HepG2 (cell line): Measurements from ENCODE around the gene ZKSCAN8. TPM values are rescaled to one million over a fixed set of nuclear protein-coding genes. Genes with fewer than 3 reads are reported as not detected.

Source experiments
- ATM ChIP-seq: fragments of 450-650 bp; IDR thresholded peaks from 2 replicates; pipeline ENCODE4 v1.7.1; 2017; ENCODE audit warnings: mild to moderate bottlenecking, borderline replicate concordance
- DNMT1 ChIP-seq: sonication (generic); formaldehyde crosslinking; IDR thresholded peaks from 2 replicates; pipeline ENCODE4 v1.5.1; 2020; ENCODE audit warnings: mild to moderate bottlenecking, missing genetic modification reagents
- MAFG ChIP-seq: sonication (generic); formaldehyde crosslinking; IDR thresholded peaks from 2 replicates; pipeline ENCODE4 v1.5.1; 2020; ENCODE audit warnings: mild to moderate bottlenecking, missing genetic modification reagents
- MTF1 ChIP-seq: sonication (generic); formaldehyde crosslinking; IDR thresholded peaks from 2 replicates; pipeline ENCODE4 v1.5.0; 2020; ENCODE audit warnings: missing genetic modification reagents
- NR2F2 ChIP-seq: IDR thresholded peaks from 2 replicates; pipeline ENCODE4 v1.6.1; 2012; ENCODE audit warnings: low read depth, inconsistent platforms, borderline replicate concordance
- NRL ChIP-seq: sonication (generic); formaldehyde crosslinking; IDR thresholded peaks from 2 replicates; pipeline ENCODE4 v1.5.0; 2020; ENCODE audit warnings: missing genetic modification reagents, mild to moderate bottlenecking, moderate library complexity, borderline replicate concordance
- RAD51 ChIP-seq: fragments of 450-650 bp; IDR thresholded peaks from 2 replicates; pipeline ENCODE4 v1.6.1; 2016; ENCODE audit warnings: borderline replicate concordance
- SP2 ChIP-seq: sonication (generic); formaldehyde crosslinking; IDR thresholded peaks from 2 replicates; pipeline ENCODE4 v1.5.1; 2020; ENCODE audit warnings: mild to moderate bottlenecking, missing genetic modification reagents
- SP5 ChIP-seq: IDR thresholded peaks from 2 replicates; pipeline ENCODE4 v1.6.1; 2016; ENCODE audit warnings: low read depth, borderline replicate concordance
- STAG1 ChIP-seq: sonication (generic); formaldehyde crosslinking; IDR thresholded peaks from 2 replicates; pipeline ENCODE4 v1.4.0; 2020; ENCODE audit warnings: missing genetic modification reagents
- TOE1 ChIP-seq: sonication (generic); formaldehyde crosslinking; IDR thresholded peaks from 2 replicates; pipeline ENCODE4 v1.4.0; 2020; ENCODE audit warnings: mild to moderate bottlenecking, missing genetic modification reagents
- ZFP62 ChIP-seq: sonication (generic); formaldehyde crosslinking; IDR thresholded peaks from 2 replicates; pipeline ENCODE4 v1.4.0; 2020; ENCODE audit warnings: missing genetic modification reagents
- ZMAT3 ChIP-seq: sonication (generic); formaldehyde crosslinking; conservative IDR thresholded peaks from 2 replicates; pipeline ENCODE4 v1.7.0; 2021; ENCODE audit warnings: missing genetic modification reagents
- ZNF263 ChIP-seq: sonication (generic); formaldehyde crosslinking; IDR thresholded peaks from 2 replicates; pipeline ENCODE4 v1.4.0; 2020; ENCODE audit warnings: missing genetic modification reagents
- ZNF274 ChIP-seq: sonication (generic); formaldehyde crosslinking; IDR thresholded peaks from 2 replicates; pipeline ENCODE4 v1.5.1; 2020; ENCODE audit warnings: mild to moderate bottlenecking, missing genetic modification reagents
- ZNF337 ChIP-seq: sonication (generic); formaldehyde crosslinking; IDR thresholded peaks from 2 replicates; pipeline ENCODE4 v1.5.1; 2020; ENCODE audit warnings: missing genetic modification reagents, low read depth, mild to moderate bottlenecking, borderline replicate concordance
- ZNF484 ChIP-seq: sonication (generic); formaldehyde crosslinking; IDR thresholded peaks from 2 replicates; pipeline ENCODE4 v1.5.1; 2020; ENCODE audit warnings: mild to moderate bottlenecking, low read depth, missing genetic modification reagents, borderline replicate concordance
- ZNF572 ChIP-seq: sonication (generic); formaldehyde crosslinking; IDR thresholded peaks from 2 replicates; pipeline ENCODE4 v1.5.1; 2020; ENCODE audit warnings: mild to moderate bottlenecking, missing genetic modification reagents
- ZNF782 ChIP-seq: sonication (generic); formaldehyde crosslinking; IDR thresholded peaks from 2 replicates; pipeline ENCODE4 v1.4.0; 2020; ENCODE audit warnings: missing genetic modification reagents, mild to moderate bottlenecking, borderline replicate concordance
- ZNF788 ChIP-seq: sonication (generic); formaldehyde crosslinking; IDR thresholded peaks from 2 replicates; pipeline ENCODE4 v1.5.0; 2020; ENCODE audit warnings: mild to moderate bottlenecking, missing genetic modification reagents, borderline replicate concordance
- ZNF850 ChIP-seq: sonication (generic); formaldehyde crosslinking; conservative IDR thresholded peaks from 2 replicates; pipeline ENCODE4 v1.9.0; 2021; ENCODE audit warnings: mild to moderate bottlenecking, missing genetic modification reagents
- ZSCAN30 ChIP-seq: sonication (generic); formaldehyde crosslinking; IDR thresholded peaks from 2 replicates; pipeline ENCODE4 v1.5.0; 2020; ENCODE audit warnings: mild to moderate bottlenecking, missing genetic modification reagents
- polyA plus RNA-seq, 8 experiments: library from polyadenylated mRNA; depleted of rRNA in 3 of 8; stranded (reverse) in 7 of 8; unstranded in 1 of 8; fragments of >200 nt; fragmentation: Illumina TruSeq in 4 of 8; extraction: Trizol in 4 of 8; gene quantifications; 2 replicates each; pipeline versions ENCODE4 v1.2.1 to v1.2.3, GENCODE V29; 2011 to 2016; ENCODE audit warnings: low read depth in 4 of 8, missing spikeins in 1 of 8, mixed read lengths in 1 of 8; ENCODE audit not compliant: insufficient read depth in 1 of 8
- total RNA-seq, 5 experiments: library from RNA; depleted of rRNA; stranded (reverse); fragments of >200 nt; fragmentation: Illumina TruSeq; extraction: Trizol; gene quantifications; 2 replicates each; pipeline ENCODE4 v1.2.3, GENCODE V29; 2016; ENCODE audit warnings: low read depth in 1 of 5
- TF ChIP-seq, protein P1 (sequence below): sonication (generic); formaldehyde crosslinking; IDR thresholded peaks from 2 replicates; pipeline ENCODE4 v1.5.1; 2020; ENCODE audit warnings: mild to moderate bottlenecking, missing genetic modification reagents, moderate library complexity
- TF ChIP-seq, protein P2 (sequence below): sonication (generic); formaldehyde crosslinking; conservative IDR thresholded peaks from 2 replicates; pipeline ENCODE4 v1.8.1; 2023; ENCODE audit warnings: missing genetic modification reagents

The ZKSCAN8 gene
- total and polyA plus RNA-seq, 2 of the 13 experiments (the other 11 are each of a cell fraction or from before 2014, with no cell fraction given), result 12.4 to 20.9 TPM

DNA sequence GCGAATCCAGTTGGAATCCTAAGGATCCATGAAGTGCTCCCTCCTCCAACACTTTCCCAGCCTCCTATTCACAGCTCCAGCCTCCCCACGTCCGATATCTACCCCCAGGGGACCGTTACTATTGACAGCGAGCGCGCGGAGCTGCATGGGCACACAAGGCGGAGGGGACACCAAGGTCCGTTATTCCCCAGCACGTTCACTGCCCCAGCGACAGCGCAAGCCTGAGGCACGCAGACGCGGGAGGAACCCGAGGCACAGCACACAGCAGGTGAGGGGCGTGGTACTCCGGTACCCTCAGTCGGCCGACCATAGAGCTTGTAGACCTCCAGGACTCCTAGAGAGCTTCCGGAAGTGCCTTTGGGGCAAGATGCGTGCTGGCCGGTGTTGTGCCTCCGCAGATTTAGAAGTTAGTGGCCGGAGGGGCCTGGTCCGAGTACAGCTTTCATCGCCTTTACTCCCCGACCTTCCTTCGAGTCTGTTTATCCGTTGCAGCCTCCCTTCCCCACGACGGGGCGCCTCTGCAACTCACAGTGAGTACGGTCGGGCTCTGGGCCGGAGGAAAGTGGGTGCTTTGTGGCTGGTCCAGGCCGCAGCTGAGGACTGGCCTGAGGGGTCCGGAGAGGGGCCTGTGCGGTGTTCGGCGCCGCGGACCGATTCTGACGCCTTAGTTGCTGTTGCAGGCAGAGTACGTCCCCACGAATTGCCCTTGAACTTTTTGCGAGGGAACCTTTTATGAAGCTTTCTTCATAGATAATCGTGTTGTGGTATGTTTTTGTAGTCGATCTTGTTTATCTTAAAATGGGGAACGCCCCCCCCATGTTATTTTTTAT is at the start of gene ZKSCAN8 (continued):
- TF ChIP-seq NRL (CRISPR knock-in tag), result peak; percentile 97
- TF ChIP-seq ZFP62 (CRISPR knock-in tag), result no peak
- no peak for TF ChIP-seq RAD51
- TF ChIP-seq STAG1 (CRISPR knock-in tag), result peak; percentile 23
- peak; percentile 86; the same call in 1 of the 2 replicates for TF ChIP-seq DNMT1 (CRISPR knock-in tag)
- peak; percentile 84; the same call in 1 of the 2 replicates for TF ChIP-seq ZNF788 (CRISPR knock-in tag)
- TF ChIP-seq, protein P1, sequence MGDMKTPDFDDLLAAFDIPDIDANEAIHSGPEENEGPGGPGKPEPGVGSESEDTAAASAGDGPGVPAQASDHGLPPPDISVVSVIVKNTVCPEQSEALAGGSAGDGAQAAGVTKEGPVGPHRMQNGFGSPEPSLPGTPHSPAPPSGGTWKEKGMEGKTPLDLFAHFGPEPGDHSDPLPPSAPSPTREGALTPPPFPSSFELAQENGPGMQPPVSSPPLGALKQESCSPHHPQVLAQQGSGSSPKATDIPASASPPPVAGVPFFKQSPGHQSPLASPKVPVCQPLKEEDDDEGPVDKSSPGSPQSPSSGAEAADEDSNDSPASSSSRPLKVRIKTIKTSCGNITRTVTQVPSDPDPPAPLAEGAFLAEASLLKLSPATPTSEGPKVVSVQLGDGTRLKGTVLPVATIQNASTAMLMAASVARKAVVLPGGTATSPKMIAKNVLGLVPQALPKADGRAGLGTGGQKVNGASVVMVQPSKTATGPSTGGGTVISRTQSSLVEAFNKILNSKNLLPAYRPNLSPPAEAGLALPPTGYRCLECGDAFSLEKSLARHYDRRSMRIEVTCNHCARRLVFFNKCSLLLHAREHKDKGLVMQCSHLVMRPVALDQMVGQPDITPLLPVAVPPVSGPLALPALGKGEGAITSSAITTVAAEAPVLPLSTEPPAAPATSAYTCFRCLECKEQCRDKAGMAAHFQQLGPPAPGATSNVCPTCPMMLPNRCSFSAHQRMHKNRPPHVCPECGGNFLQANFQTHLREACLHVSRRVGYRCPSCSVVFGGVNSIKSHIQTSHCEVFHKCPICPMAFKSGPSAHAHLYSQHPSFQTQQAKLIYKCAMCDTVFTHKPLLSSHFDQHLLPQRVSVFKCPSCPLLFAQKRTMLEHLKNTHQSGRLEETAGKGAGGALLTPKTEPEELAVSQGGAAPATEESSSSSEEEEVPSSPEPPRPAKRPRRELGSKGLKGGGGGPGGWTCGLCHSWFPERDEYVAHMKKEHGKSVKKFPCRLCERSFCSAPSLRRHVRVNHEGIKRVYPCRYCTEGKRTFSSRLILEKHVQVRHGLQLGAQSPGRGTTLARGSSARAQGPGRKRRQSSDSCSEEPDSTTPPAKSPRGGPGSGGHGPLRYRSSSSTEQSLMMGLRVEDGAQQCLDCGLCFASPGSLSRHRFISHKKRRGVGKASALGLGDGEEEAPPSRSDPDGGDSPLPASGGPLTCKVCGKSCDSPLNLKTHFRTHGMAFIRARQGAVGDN (CRISPR knock-in tag), result peak; percentile 98
- TF ChIP-seq ZSCAN30 (CRISPR knock-in tag), result peak; percentile 98
- no peak for TF ChIP-seq ATM
- TF ChIP-seq TOE1 (CRISPR knock-in tag), result peak; percentile 72; the same call in 1 of the 2 replicates
- TF ChIP-seq ZNF782 (CRISPR knock-in tag), result peak; percentile 99
- TF ChIP-seq ZNF850, result no peak
- TF ChIP-seq MAFG (CRISPR knock-in tag), result no peak
- TF ChIP-seq, protein P2, sequence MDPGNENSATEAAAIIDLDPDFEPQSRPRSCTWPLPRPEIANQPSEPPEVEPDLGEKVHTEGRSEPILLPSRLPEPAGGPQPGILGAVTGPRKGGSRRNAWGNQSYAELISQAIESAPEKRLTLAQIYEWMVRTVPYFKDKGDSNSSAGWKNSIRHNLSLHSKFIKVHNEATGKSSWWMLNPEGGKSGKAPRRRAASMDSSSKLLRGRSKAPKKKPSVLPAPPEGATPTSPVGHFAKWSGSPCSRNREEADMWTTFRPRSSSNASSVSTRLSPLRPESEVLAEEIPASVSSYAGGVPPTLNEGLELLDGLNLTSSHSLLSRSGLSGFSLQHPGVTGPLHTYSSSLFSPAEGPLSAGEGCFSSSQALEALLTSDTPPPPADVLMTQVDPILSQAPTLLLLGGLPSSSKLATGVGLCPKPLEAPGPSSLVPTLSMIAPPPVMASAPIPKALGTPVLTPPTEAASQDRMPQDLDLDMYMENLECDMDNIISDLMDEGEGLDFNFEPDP (CRISPR knock-in tag), result no peak
- peak; percentile 19; the same call in 1 of the 2 replicates for TF ChIP-seq NR2F2
- TF ChIP-seq ZNF484 (CRISPR knock-in tag), result no peak; the same call in 1 of the 2 replicates
- TF ChIP-seq SP2 (CRISPR knock-in tag), result peak; percentile 51; the same call in 1 of the 2 replicates
- TF ChIP-seq MTF1 (CRISPR knock-in tag), result no peak
- TF ChIP-seq ZNF274 (CRISPR knock-in tag), result peak; percentile 96
- TF ChIP-seq ZNF337 (CRISPR knock-in tag), result peak; percentile 97
- TF ChIP-seq ZNF263 (CRISPR knock-in tag), result peak; percentile 97
- TF ChIP-seq ZNF572 (CRISPR knock-in tag), result peak; percentile 79
- peak; percentile 96 for TF ChIP-seq ZMAT3 (CRISPR knock-in tag)
- peak; percentile 88; the same call in 1 of the 2 replicates for TF ChIP-seq SP5 (CRISPR knock-in tag)
